ENCODE measurements around the gene COPS6.

DNA sequence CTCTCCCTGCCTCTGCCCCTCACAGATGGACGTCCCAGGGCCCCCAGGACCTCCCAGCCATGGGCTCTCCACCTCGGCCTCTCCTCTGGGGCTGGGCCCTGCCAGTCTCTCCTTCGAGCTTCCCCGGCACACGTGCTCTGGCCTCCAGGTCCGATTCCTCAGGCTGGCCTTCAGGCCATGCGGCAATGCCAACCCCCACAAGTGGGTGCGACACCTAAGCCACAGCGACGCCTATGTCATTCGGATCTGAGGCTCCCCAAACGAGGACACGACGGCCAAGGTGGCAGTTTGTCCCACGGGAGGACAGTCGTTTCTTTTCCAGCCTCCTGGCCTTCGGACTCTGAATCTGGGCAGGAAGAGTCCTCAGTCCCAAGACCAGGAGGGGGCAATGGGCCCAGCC is 17.9 kb downstream of the COPS6 start:
- TF ChIP-seq, protein P1, sequence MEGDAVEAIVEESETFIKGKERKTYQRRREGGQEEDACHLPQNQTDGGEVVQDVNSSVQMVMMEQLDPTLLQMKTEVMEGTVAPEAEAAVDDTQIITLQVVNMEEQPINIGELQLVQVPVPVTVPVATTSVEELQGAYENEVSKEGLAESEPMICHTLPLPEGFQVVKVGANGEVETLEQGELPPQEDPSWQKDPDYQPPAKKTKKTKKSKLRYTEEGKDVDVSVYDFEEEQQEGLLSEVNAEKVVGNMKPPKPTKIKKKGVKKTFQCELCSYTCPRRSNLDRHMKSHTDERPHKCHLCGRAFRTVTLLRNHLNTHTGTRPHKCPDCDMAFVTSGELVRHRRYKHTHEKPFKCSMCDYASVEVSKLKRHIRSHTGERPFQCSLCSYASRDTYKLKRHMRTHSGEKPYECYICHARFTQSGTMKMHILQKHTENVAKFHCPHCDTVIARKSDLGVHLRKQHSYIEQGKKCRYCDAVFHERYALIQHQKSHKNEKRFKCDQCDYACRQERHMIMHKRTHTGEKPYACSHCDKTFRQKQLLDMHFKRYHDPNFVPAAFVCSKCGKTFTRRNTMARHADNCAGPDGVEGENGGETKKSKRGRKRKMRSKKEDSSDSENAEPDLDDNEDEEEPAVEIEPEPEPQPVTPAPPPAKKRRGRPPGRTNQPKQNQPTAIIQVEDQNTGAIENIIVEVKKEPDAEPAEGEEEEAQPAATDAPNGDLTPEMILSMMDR (IDR thresholded peaks at IDR 0.05): no peak
- TF ChIP-seq POLR2AphosphoS5 (IDR thresholded peaks at IDR 0.05) (no peak), POLR2A (IDR thresholded peaks at IDR 0.05) (no peak), EP300 (IDR thresholded peaks at IDR 0.05) (no peak)
